SU-DHL-6 (cell line): ENCODE data around the gene TMEM131L.

Experiments used
- H2AFZ ChIP-seq: fragments of 200-600 bp; sonication (generic); 2 replicates; pipeline ENCODE4 v1.6.1; 2014; ENCODE audit warnings: low read depth, mild to moderate bottlenecking, moderate library complexity, mixed read lengths, antibody characterized with exemption, low read length; ENCODE audit not compliant: severe bottlenecking
- H3F3A ChIP-seq: fragments of 200-600 bp; shearing (Covaris generic); 2 replicates; pipeline ENCODE4 v1.6.0; 2016; ENCODE audit warnings: antibody characterized with exemption, mild to moderate bottlenecking; ENCODE audit not compliant: insufficient read depth
- H3K27ac ChIP-seq: fragments of 200-600 bp; sonication (generic); 2 replicates; pipeline ENCODE4 v1.5.1; 2016; ENCODE audit warnings: low read depth, mild to moderate bottlenecking, low read length, moderate library complexity, mixed read lengths
- H3K27me3 ChIP-seq: fragments of 200-600 bp; sonication (generic), shearing (Covaris generic); 2 replicates; pipeline ENCODE4 v1.6.0; 2014; ENCODE audit warnings: mild to moderate bottlenecking, low read length
- H3K36me3 ChIP-seq: fragments of 200-600 bp; sonication (generic); 2 replicates; pipeline ENCODE4 v1.6.1; 2014; ENCODE audit warnings: mild to moderate bottlenecking, low read length, mixed read lengths
- H3K4me2 ChIP-seq: fragments of 300-600, 200-600 bp; shearing (Covaris generic), sonication (generic); 2 replicates; pipeline ENCODE4 v1.6.0; 2014; ENCODE audit warnings: low read length, low read depth, mild to moderate bottlenecking; ENCODE audit not compliant: poor library complexity, severe bottlenecking
- H3K4me3 ChIP-seq: fragments of 200-600 bp; sonication (generic); 2 replicates; pipeline ENCODE4 v1.5.1; 2014; ENCODE audit warnings: antibody characterized with exemption, low read length, mild to moderate bottlenecking, mixed read lengths; ENCODE audit not compliant: insufficient read depth, poor library complexity, severe bottlenecking
- H3K79me2 ChIP-seq: fragments of 200-600 bp; sonication (generic); 2 replicates; pipeline ENCODE4 v1.6.1; 2014; ENCODE audit warnings: mild to moderate bottlenecking, low read length, moderate library complexity; ENCODE audit not compliant: insufficient read depth
- H3K9ac ChIP-seq: fragments of 200-600 bp; sonication (generic); 2 replicates; pipeline ENCODE4 v1.7.0; 2014; ENCODE audit warnings: mild to moderate bottlenecking, low read length
- H3K9me2 ChIP-seq: fragments of 200-600 bp; sonication (generic); replicated peaks from 2 replicates; pipeline ENCODE4 v1.6.1; 2014; ENCODE audit warnings: low read length; ENCODE audit not compliant: insufficient read depth
- H3K9me3 ChIP-seq: fragments of 200-600 bp; sonication (generic); 2 replicates; pipeline ENCODE4 v1.6.1; 2014; ENCODE audit warnings: low read length, mixed read lengths; ENCODE audit not compliant: insufficient read depth
- H4K20me1 ChIP-seq: fragments of 200-600 bp; sonication (generic); 2 replicates; pipeline ENCODE4 v1.6.1; 2014; ENCODE audit warnings: low read depth, mild to moderate bottlenecking, antibody characterized with exemption, low read length, moderate library complexity, mixed read lengths
- EZH2phosphoT487 ChIP-seq: fragments of 200-600 bp; sonication (generic), shearing (Covaris generic); conservative IDR thresholded peaks from 2 replicates; pipeline ENCODE4 v1.6.1; 2018; ENCODE audit warnings: mild to moderate bottlenecking, antibody characterized with exemption, low read length, moderate library complexity, mixed read lengths
- TF ChIP-seq, protein P1 (sequence below): fragments of 200-600 bp; sonication (generic); IDR thresholded peaks from one replicate; pipeline ENCODE4 v1.5.1; 2017; ENCODE audit warnings: antibody characterized with exemption, mild to moderate bottlenecking, low read length, moderate library complexity; ENCODE audit not compliant: insufficient read depth, poor library complexity, severe bottlenecking

TMEM131L gene

DNA sequence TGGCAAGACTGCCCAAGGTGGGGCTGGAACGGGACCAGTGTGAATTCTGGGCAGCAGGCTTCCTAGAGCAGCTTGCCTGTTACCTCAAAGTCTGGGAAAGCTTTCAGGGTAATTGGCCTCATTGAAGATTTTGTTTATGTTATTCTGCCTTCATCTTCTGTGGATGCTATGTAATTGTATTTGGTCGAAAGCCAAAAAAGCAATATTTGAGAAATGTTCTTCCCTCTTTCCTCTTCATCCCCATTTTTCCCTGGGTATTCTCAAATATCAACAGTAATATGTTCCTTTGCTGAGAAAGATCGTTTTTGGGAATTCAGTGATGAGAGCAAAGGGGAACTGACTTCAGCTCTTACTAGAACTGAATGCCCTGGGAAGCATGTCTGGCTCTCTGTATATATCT lies 12.9 kb downstream of the TMEM131L start:
- H3K79me2 ChIP-seq: peaks cover 99% of the 10 kb centered on the region
- no peak overlapping the region for H3K4me3 ChIP-seq
- peak overlapping the region; percentile 36 for H3K27ac ChIP-seq
- no peaks in the 10 kb centered on the region for H3K9me2 ChIP-seq
- no peak for TF ChIP-seq EZH2phosphoT487
- TF ChIP-seq, protein P1, sequence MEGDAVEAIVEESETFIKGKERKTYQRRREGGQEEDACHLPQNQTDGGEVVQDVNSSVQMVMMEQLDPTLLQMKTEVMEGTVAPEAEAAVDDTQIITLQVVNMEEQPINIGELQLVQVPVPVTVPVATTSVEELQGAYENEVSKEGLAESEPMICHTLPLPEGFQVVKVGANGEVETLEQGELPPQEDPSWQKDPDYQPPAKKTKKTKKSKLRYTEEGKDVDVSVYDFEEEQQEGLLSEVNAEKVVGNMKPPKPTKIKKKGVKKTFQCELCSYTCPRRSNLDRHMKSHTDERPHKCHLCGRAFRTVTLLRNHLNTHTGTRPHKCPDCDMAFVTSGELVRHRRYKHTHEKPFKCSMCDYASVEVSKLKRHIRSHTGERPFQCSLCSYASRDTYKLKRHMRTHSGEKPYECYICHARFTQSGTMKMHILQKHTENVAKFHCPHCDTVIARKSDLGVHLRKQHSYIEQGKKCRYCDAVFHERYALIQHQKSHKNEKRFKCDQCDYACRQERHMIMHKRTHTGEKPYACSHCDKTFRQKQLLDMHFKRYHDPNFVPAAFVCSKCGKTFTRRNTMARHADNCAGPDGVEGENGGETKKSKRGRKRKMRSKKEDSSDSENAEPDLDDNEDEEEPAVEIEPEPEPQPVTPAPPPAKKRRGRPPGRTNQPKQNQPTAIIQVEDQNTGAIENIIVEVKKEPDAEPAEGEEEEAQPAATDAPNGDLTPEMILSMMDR: no peak
- peaks cover 49% of the 10 kb centered on the region for H4K20me1 ChIP-seq
- H3K9ac ChIP-seq: 0 out of 2 replicates have a peak overlapping the region, but pooled peaks have one; percentile 1
- peak overlapping the region; percentile 43 for H3K4me2 ChIP-seq
- H2AFZ ChIP-seq: no peak overlapping the region
- H3K9me3 ChIP-seq: no peaks in the 10 kb centered on the region
- H3K27me3 ChIP-seq: no peaks in the 10 kb centered on the region
- peaks cover 82% of the 10 kb centered on the region for H3F3A ChIP-seq
- H3K36me3 ChIP-seq: peaks cover 44% of the 10 kb centered on the region

DNA sequence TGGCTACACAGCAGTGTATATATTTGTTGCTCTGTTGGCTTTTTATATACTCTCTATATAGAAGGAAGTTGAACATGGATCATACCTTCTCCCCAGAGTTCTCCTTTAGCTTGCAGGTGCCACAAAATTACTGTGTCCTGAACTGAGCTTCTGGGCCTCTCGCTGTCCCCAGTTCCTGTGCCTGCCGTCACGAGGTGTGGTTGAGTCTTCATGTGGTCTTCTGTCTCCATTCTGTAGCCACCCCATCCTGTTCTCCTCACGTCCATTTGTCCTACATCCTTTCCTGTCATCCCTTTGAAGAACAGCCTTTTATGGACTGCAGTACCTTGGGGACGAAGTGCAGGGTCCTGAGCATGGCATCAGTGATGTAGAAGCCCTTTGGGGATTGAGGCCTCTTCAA lies 14.5 kb downstream of the TMEM131L start:
- Histone ChIP-seq H3K9me2 (no peaks in the 10 kb centered on the region), H3K4me2 (peak overlapping the region; percentile 51), H3F3A (peaks cover 79% of the 10 kb centered on the region), H4K20me1 (peaks cover 47% of the 10 kb centered on the region), H3K36me3 (peaks cover 32% of the 10 kb centered on the region), H2AFZ (no peak overlapping the region), H3K4me3 (no peak overlapping the region), H3K9me3 (no peaks in the 10 kb centered on the region), H3K9ac (peak overlapping the region; percentile 2; the same call in 1 of the 2 replicates), H3K27me3 (no peaks in the 10 kb centered on the region), H3K79me2 (peaks cover 95% of the 10 kb centered on the region), H3K27ac (peak overlapping the region; percentile 62)
- TF ChIP-seq, protein P1: no peak
- TF ChIP-seq EZH2phosphoT487: no peak

DNA sequence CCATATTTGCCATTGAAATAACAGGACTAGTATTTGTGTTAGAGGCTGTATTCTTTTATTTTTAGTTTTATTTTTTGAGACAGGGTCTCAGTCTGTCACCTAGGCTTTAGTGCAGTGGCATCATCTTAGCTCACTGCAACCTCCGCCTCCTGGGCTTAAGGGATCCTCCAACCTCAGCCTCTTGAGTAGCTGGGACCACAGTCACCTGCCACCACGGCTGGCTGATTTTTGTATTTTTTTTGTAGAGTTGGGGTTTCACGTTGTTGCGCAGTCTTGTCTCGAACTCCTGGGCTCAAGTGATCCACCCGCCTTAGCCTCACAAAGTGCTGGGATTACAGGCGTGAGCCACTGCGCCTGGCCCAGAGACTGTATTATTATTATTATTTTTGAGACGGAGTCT lies 15.3 kb downstream of the TMEM131L start:
- Histone ChIP-seq H3K27ac (peak overlapping the region; percentile 62), H3K9ac (no peak overlapping the region), H3K36me3 (peaks cover 31% of the 10 kb centered on the region), H3K79me2 (peaks cover 95% of the 10 kb centered on the region), H2AFZ (no peak overlapping the region), H3K27me3 (no peaks in the 10 kb centered on the region), H3K4me3 (no peak overlapping the region), H4K20me1 (peaks cover 48% of the 10 kb centered on the region), H3K9me3 (no peaks in the 10 kb centered on the region), H3K9me2 (no peaks in the 10 kb centered on the region), H3K4me2 (peak overlapping the region; percentile 51), H3F3A (peaks cover 81% of the 10 kb centered on the region)
- TF ChIP-seq, protein P1: no peak
- no peak for TF ChIP-seq EZH2phosphoT487
